T-helper 1 cell (primary cell): ENCODE results near the gene OR56A3.
"Not testable (repeated sequence)": the region's sequence is repeated elsewhere in the genome, so short reads cannot be mapped to it uniquely, and the experiment has no call there.

Experiments used
- DNase-seq, 5 donors: peaks; one replicate each; pipeline ENCODE4 v3.0.0-alpha.2; 2012 to 2020
- total RNA-seq, 4 donors: gene quantifications; one replicate each; lab custom pipeline; 2026; lab: John Stamatoyannopoulos, UW

The OR56A3 gene
- total RNA-seq = 0 reads per million in 4 donors

DNA sequence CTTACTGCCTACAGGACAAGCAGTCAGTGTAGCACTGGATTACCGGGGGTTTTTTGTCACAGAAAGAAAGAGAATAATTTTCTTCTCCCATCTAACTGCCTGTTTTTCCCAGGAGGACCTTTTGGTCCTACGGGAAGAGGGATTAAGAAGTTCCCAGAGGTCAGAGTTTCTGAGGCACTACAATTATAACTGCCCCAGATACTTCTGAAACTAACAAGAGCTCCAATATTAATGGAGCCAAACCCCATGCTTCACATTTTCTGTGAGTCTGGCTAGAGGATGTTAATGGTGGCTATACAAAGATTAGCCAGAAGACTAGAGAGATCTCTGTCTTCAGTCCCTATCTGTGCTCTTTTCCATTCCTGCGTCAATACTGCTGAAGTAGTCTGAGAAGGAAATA lies at the start of gene OR56A3:
Gene OR56A3 (plus strand): TSS at position 301 of the 400 bp plus-strand sequence. CDS start 5,096 bp downstream, outside the sequence.
- DNase-seq = no peak

GRCh38 chr11:5892908-5893307 lies 49.1 kb upstream of the OR56A3 start, which contains the start of gene OR52E5:
Gene OR52E5 (plus strand): TSS chr11:5893208. CDS start chr11:5900777, 7,569 bp downstream.
- no peak for DNase-seq

DNA sequence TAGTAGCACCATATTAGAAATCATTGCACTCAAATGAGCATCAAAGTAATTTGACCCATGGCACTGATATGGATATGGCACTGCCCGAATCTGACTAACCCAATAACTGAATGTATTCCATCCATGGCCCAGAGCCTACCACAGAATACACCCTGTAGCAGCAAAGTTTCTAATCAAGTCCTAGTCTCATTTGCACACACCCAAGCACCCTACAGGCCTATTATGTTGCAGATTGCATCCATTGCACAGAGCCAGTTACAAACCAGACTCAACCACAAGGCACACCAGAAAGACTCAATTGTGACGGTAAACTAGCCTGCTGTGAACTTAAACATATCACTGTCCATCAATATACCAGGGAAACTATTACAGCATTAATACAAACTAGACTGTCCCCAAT lies 42.5 kb upstream of the OR56A3 start:
- no peak for DNase-seq

- DNase-seq = no peak
Observed at GRCh38 chr11:5910540-5910939, 31.5 kb upstream of the OR56A3 start.

GRCh38 chr11:5922749-5923426 lies 19.2 kb upstream of the OR56A3 start:
- peak in 1 of 5 donors; percentile 30 for DNase-seq

- no peak for DNase-seq
Observed at GRCh38 chr11:5923427-5923776, 18.6 kb upstream of the OR56A3 start.

GRCh38 chr11:5923794-5924193 lies 18.3 kb upstream of the OR56A3 start:
- no peak for DNase-seq

DNA sequence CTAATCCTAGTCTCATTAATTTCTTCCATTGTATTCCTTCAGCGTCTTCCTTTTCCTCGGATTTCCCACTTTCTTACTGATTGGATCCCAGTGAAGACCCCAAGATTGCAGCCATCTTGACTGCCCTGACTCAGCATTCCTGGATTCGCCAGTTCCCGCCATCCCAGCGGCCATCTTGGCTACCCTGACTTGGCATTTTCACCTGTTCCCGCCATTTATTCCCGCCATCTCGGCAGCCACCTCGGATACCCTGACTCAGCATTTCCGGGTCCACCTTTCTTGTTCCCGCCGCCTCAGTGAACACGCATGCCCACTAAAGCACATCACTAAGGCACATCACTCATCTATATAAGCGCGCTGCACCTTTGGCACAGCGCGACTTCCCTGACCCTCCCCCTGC lies 13.8 kb upstream of the OR56A3 start:
- no peak for DNase-seq

DNA sequence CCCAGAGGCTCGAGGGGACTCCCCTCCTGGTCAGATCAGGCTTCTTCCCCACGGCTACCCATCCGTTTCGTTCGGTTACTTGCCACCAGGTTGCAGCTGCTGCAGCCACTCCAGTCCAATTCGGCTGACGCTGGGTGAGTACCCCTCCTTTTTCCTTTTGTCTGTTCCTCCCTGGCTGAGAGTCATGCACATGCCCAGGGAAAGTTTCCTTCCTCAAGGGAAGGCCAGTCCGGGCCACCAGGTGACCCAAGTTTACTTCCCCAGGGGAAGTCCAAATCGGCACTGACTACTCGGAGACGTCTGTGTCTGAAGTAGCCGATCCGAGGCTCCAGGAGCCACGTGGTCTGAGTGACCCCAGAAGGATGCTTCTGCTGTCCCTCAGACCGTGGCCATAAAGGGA lies 13.2 kb upstream of the OR56A3 start:
- DNase-seq = no peak

- no peak for DNase-seq
Observed at GRCh38 chr11:5929571-5930368, 12.3 kb upstream of the OR56A3 start.

GRCh38 chr11:5930614-5931013 lies 11.4 kb upstream of the OR56A3 start:
- DNase-seq = no peak

DNA sequence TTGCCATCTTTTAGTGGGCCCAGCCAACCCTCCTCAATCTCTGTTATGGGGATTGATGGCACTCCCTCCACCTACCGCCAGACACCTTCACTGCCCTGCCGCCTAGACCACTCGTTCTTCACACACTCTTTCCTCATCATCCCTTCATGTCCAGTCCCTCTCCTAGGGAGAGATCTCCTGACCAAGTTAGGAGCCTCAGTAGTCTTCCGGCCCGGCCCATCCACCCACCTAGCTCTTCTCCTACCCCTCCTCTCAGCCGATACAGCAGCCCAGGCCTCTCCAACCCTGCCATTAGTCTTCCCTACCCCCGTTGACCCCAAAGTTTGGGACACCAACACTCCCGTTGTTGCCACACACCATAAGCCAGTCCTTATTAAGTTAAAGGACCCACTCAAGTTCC lies 11.0 kb upstream of the OR56A3 start:
- no peak for DNase-seq

- DNase-seq = no peak
Observed at GRCh38 chr11:5932671-5933070, 9.4 kb upstream of the OR56A3 start.

- no peak for DNase-seq
Observed at GRCh38 chr11:5933116-5933515, 8.9 kb upstream of the OR56A3 start.

GRCh38 chr11:5937868-5938602 lies 4.0 kb upstream of the OR56A3 start:
- no peak for DNase-seq

- no peak for DNase-seq
Observed at GRCh38 chr11:5938603-5938965, 3.5 kb upstream of the OR56A3 start.

GRCh38 chr11:5940748-5941147 lies 1.3 kb upstream of the OR56A3 start:
- DNase-seq = no peak

DNA sequence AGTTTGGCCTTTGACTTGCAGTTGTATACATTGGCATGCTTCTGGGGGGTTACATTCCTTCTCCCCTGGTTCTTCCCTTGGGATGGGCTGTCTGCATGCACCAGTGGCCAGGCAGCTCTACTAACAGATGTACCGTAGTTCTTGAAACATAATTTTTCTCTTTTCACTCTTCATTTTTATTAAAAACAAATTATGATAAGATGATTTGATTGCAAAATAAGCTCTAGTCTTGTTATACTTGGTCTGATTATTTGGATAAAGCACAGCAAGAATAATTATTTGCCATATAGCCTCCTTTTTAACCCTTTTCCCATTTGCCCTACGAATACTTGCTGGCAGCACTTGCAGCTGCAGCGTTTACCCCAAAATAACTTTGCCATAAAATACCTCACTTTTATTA lies 13.5 kb downstream of the OR56A3 start:
- DNase-seq = no peak

DNA sequence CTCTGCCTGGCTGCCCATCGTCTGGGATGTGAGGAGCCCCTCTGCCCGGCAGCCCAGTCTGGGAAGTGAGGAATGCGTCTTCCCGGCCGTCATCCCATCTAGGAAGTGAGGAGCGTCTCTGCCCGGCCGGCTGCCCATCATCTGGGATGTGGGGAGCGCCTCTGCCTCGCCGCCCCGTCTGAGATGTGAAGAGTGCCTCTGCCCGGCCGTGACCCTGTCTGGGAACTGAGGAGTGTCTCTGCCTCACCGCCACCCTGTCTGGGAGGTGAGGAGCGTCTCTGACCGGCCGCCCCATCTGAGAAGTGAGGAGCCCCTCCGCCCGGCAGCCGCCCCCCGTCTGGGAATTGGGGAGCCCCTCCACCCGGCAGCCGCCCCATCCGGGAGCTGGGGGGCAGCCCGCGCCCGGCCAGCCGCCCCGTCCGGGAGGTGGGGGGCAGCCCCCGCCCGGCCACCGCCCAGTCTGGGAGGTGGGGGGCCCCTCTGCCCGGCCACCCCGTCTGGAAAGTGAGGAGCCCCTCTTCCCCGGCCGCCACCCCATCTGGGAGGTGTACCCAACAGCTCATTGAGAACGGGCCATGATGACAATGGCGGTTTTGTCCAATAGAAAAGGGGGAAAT lies 18.8 kb downstream of the OR56A3 start:
- not testable (repeated sequence) for DNase-seq

DNA sequence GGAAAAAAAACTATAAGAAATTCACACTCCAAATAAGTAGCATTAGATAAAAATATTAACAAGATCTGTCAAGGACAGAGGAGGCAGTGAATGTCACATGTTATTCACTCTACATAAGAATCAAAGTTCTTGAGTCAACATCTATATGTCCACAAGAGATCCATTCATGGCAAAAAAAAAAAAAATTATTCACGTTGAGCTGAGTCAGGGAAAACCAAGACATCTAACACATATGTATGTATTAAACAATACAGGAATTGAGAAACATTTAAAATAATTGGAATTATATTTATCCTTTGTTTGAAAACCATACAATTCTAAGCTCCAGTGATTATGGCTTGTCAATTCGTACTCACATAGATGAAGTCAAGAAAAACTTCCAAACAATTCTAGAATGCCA lies 24.9 kb downstream of the OR56A3 start:
- no peak for DNase-seq

DNA sequence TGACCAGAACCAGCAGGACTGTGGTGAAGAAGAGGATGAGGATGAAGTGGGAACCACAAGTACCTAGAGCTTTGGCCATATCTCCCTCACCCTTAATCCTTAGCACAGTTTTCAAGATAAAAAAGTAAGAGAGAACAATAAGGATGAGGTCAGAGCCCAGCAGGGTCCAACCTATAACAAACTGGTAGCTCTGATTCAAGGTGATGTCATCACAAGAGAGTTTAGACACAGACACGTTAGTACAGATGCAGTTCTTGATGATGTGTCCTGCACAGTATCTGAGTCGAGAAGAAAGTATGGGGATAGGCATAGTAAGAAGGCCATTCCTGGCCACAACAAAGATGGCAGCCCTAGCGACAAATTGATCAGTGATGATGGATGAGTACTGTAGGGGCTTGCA lies 25.7 kb downstream of the OR56A3 start:
- DNase-seq = no peak

DNA sequence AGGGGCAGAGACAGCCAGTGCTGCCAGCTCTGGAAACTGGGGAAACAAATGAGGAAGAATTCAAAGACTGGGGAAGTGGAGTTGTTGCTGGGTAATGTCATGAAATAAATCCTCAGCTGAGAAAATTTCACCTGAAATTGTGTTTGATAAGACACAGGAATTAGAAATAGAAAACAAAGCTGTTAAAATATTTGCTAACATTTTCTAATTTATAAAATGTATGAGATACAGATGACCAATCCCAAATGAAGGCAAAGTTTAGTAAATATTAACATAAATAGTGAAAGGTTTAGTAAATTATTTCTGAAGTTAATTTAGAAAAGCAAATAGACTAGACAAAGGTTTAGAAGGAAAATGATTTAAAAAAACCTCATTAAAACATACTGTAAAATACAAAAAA lies 26.3 kb downstream of the OR56A3 start, which contains the start of gene OR56A5:
Gene OR56A5 (minus strand): TSS at position 101 of the 400 bp plus-strand sequence. CDS start 0 bp downstream, at position 101.
- DNase-seq = no peak

- DNase-seq = no peak
Observed at GRCh38 chr11:5973530-5973929, 31.5 kb downstream of the OR56A3 start.
